ENCODE data around the gene GSAP. TPM values are rescaled to one million over a fixed set of nuclear protein-coding genes. Genes with fewer than 3 reads are reported as not detected.

Gene GSAP
- polyA plus RNA-seq, 1 experiment, result 3.7 TPM

GRCh38 chr7:77309714-77310220 is 106.4 kb downstream of the GSAP start:
- H3K36me3 ChIP-seq (ENCODE audit: control insufficient read depth, insufficient read depth, low read length), result no peaks in the 10 kb centered on the region
- CTCF ChIA-PET, result no interaction called here
- H3K4me3 ChIP-seq (ENCODE audit: low read depth, low read length), result no peak overlapping the region
- TF ChIP-seq, protein P1, sequence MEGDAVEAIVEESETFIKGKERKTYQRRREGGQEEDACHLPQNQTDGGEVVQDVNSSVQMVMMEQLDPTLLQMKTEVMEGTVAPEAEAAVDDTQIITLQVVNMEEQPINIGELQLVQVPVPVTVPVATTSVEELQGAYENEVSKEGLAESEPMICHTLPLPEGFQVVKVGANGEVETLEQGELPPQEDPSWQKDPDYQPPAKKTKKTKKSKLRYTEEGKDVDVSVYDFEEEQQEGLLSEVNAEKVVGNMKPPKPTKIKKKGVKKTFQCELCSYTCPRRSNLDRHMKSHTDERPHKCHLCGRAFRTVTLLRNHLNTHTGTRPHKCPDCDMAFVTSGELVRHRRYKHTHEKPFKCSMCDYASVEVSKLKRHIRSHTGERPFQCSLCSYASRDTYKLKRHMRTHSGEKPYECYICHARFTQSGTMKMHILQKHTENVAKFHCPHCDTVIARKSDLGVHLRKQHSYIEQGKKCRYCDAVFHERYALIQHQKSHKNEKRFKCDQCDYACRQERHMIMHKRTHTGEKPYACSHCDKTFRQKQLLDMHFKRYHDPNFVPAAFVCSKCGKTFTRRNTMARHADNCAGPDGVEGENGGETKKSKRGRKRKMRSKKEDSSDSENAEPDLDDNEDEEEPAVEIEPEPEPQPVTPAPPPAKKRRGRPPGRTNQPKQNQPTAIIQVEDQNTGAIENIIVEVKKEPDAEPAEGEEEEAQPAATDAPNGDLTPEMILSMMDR (IDR thresholded peaks at IDR 0.05; ENCODE audit: insufficient read depth, low read depth, low read length), result no peak
- POLR2A ChIA-PET, result no interaction called here
- no peak for DNase-seq (ENCODE audit: low read depth)
- no peaks in the 10 kb centered on the region for H3K27me3 ChIP-seq (ENCODE audit: control insufficient read depth, insufficient read depth, low read length)

DNA sequence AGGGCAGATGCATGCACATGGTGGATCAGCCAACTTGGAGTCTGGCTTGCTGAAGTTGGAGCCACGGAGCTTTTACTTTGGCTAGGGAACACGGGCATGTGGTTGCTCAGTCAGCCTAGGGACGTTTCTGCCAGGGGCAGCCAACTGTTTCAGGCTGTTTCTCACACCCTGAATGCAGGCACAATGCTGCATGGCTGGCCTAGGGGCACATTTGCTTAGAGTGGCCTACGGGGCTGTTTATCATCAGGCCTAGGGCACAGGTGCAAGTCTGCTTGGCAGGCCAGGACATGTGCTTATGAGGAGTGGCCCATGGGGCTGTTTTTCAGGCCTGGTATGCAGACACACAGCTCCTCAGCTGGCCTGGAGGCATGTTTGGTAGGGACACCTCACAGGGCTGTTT is 107.4 kb downstream of the GSAP start:
- CTCF ChIA-PET, result interaction anchor here (0.6 kb wide), 1 partner anchor 546 kb away, joined by 3 read pairs; no protein-coding TSS in a partner anchor
- DNase-seq (ENCODE audit: low read depth), result no peak
- Histone ChIP-seq H3K36me3 (ENCODE audit: control insufficient read depth, insufficient read depth, low read length) (no peaks in the 10 kb centered on the region), H3K4me3 (ENCODE audit: low read depth, low read length) (no peak overlapping the region), H3K27me3 (ENCODE audit: control insufficient read depth, insufficient read depth, low read length) (no peaks in the 10 kb centered on the region)
- TF ChIP-seq, protein P1 (IDR thresholded peaks at IDR 0.05; ENCODE audit: insufficient read depth, low read depth, low read length), result no peak
- POLR2A ChIA-PET, result no interaction called here

GRCh38 chr7:77306231-77307067 is 109.7 kb downstream of the GSAP start:
- CTCF ChIA-PET, result interaction anchor here (0.6 to 0.8 kb wide), 2 partner anchors 11 to 90 kb away, joined by 3 read pairs; no protein-coding TSS in a partner anchor
- POLR2A ChIA-PET, result no interaction called here
- DNase-seq (ENCODE audit: low read depth), result no peak
- no peak overlapping the region for H3K4me3 ChIP-seq (ENCODE audit: low read depth, low read length)
- TF ChIP-seq, protein P1 (IDR thresholded peaks at IDR 0.05; ENCODE audit: insufficient read depth, low read depth, low read length), result no peak
- no peaks in the 10 kb centered on the region for H3K36me3 ChIP-seq (ENCODE audit: control insufficient read depth, insufficient read depth, low read length)
- no peaks in the 10 kb centered on the region for H3K27me3 ChIP-seq (ENCODE audit: control insufficient read depth, insufficient read depth, low read length)

- Histone ChIP-seq H3K27me3 (ENCODE audit: control insufficient read depth, insufficient read depth, low read length) (no peaks in the 10 kb centered on the region), H3K4me3 (ENCODE audit: low read depth, low read length) (no peak overlapping the region), H3K36me3 (ENCODE audit: control insufficient read depth, insufficient read depth, low read length) (no peaks in the 10 kb centered on the region)
- POLR2A ChIA-PET, result no interaction called here
- CTCF ChIA-PET, result interaction anchor here (1.0 kb wide), 1 partner anchor 11 kb away, joined by 3 read pairs; no protein-coding TSS in a partner anchor
- no peak for DNase-seq (ENCODE audit: low read depth)
- TF ChIP-seq, protein P1 (IDR thresholded peaks at IDR 0.05; ENCODE audit: insufficient read depth, low read depth, low read length), result no peak
These were observed 120.6 kb downstream of the GSAP start for GRCh38 chr7:77295549-77295948.

- Histone ChIP-seq H3K36me3 (ENCODE audit: control insufficient read depth, insufficient read depth, low read length) (no peaks in the 10 kb centered on the region), H3K4me3 (ENCODE audit: low read depth, low read length) (no peak overlapping the region), H3K27me3 (ENCODE audit: control insufficient read depth, insufficient read depth, low read length) (no peaks in the 10 kb centered on the region)
- ChIA-PET POLR2A (no interaction called here), CTCF (no interaction called here)
- DNase-seq (ENCODE audit: low read depth), result no peak
- TF ChIP-seq, protein P1 (IDR thresholded peaks at IDR 0.05; ENCODE audit: insufficient read depth, low read depth, low read length), result no peak
These were observed 123.1 kb downstream of the GSAP start for GRCh38 chr7:77293046-77293445.

Measured in BJ (cell line).